ENCODE data around the gene SPA17. TPM values are rescaled to one million over a fixed set of nuclear protein-coding genes. Genes with fewer than 3 reads are reported as not detected.

Gene SPA17
- total and polyA plus RNA-seq, 2 of the 4 experiments (the other 2 are of a cell fraction), result 9.9 to 10.6 TPM

DNA sequence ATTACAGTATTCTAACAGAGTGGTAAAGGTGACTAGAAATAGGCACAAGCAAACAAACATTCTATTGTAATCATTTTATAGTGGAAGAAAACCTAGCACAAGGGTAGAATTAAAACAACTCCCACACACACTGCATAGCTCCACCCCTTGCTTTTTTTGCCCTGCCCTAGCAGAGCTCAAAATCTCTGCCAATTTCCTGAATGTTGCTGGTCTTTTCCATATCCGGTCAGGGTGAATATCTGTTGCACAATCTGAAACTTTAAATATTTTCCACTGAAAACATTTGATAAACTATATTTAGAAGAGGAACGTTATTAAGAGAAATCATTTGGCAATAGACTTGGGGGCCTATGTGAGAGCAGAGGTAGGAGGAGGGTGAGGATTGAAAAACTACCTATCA is 2.7 kb downstream of the SPA17 start:
- peak; percentile 48 for ATAC-seq (ENCODE audit: low read depth)
- no peak overlapping the region for H2AFZ ChIP-seq (replicated peaks; ENCODE audit: low read length, poor library complexity)

More for the DNA sequence above, 2.7 kb downstream of the SPA17 start:
- H2AK9ac ChIP-seq (replicated peaks; ENCODE audit: low read depth, low read length, poor library complexity), result no peak overlapping the region
- H3K4me1 ChIP-seq (ENCODE audit: control insufficient read depth, insufficient read depth, low read length), result peaks cover 9% of the 10 kb centered on the region
- peaks cover 10 to 20% of the 10 kb centered on the region in 2 experiments; a peak in 3 of 4 replicates for H3K79me1 ChIP-seq (ENCODE audit: low read depth in 1 of 2, low read length in 2 of 2)
- no TSS peak for BruUV-seq (replicated peaks)
- peak overlapping the region; percentile 76; the same call in 1 of the 2 replicates for H3K23ac ChIP-seq (ENCODE audit: low read depth, low read length)
- H2BK120ac ChIP-seq (ENCODE audit: low read depth, low read length), result peak overlapping the region; percentile 82
- H3K9me1 ChIP-seq (ENCODE audit: insufficient read depth, low read length), result peaks cover 4% of the 10 kb centered on the region; the same call in 1 of the 2 replicates
- H4K20me1 ChIP-seq (ENCODE audit: insufficient read depth, low read length), result no peaks in the 10 kb centered on the region
- WGBS, 2 experiments (ENCODE audit: extremely low coverage in 2 of 2, insufficient read length in 1 of 2), result no CpG with 5 or more reads among the region's 2 CpGs
- H3K14ac ChIP-seq (replicated peaks; ENCODE audit: low read depth, low read length), result peak overlapping the region; percentile 82; the same call in 1 of the 2 replicates
- H3K27ac ChIP-seq (ENCODE audit: insufficient read depth, low read length), result peak overlapping the region; percentile 56; the same call in 1 of the 2 replicates
- H3K27me3 ChIP-seq (ENCODE audit: control insufficient read depth, insufficient read depth, low read length), result no peaks in the 10 kb centered on the region
- H4K8ac ChIP-seq (ENCODE audit: low read depth in 2 of 2, low read length in 2 of 2), result peak overlapping the region in 1 of 2 experiments; percentile 94; a peak in 3 of 4 replicates
- H3K36me3 ChIP-seq (ENCODE audit: control insufficient read depth, insufficient read depth, low read length), result no peaks in the 10 kb centered on the region
- H2AK5ac ChIP-seq (ENCODE audit: low read depth, low read length), result no peak overlapping the region
- intact Hi-C loops (cut with micrococcal nuclease) (loop anchor here (5.0 to 10.0 kb wide), 2 partner anchors 41 to 68 kb away; no protein-coding TSS in a partner anchor), in situ Hi-C loops (cut with MboI; ENCODE audit: low sequenced_read_pairs) (no loop called here), dilution Hi-C loops (cut with HindIII; ENCODE audit: low sequenced_read_pairs, unreplicated experiment) (no loop called here)
- TF ChIP-seq CEBPB (IDR thresholded peaks at IDR 0.05; ENCODE audit: low read depth, low read length) (peak; percentile 96), CHD1 (IDR thresholded peaks at IDR 0.05; ENCODE audit: low read depth, low read length) (no peak)
- POLR2A ChIA-PET (ENCODE audit: unreplicated experiment), result no interaction called here
- CTCF ChIA-PET, result interaction anchor here (0.7 kb wide), 1 partner anchor 20 kb away, joined by 3 read pairs; no protein-coding TSS in a partner anchor
- H3K9ac ChIP-seq (ENCODE audit: low read depth, low read length), result no peak overlapping the region
- peak overlapping the region; percentile 77; the same call in 1 of the 3 replicates for H2BK15ac ChIP-seq (ENCODE audit: low read depth, low read length)
- peak overlapping the region; percentile 42 for H4K91ac ChIP-seq (ENCODE audit: insufficient read depth, low read depth, low read length)
- no peak overlapping the region for H3K4me3 ChIP-seq (ENCODE audit: insufficient read depth, low read depth, low read length)
- H3K4me2 ChIP-seq (ENCODE audit: low read depth, low read length), result peak overlapping the region; percentile 88; the same call in 1 of the 2 replicates
- H4K5ac ChIP-seq (ENCODE audit: low read depth, low read length), result peak overlapping the region; percentile 67; the same call in 1 of the 2 replicates
- peak overlapping the region; percentile 72; the same call in 1 of the 2 replicates for H3K4ac ChIP-seq (ENCODE audit: low read depth, low read length)
- H3K9me3 ChIP-seq (ENCODE audit: control insufficient read depth, insufficient read depth, low read length), result no peaks in the 10 kb centered on the region
- H2BK20ac ChIP-seq (ENCODE audit: low read depth, low read length), result peak overlapping the region; percentile 54; the same call in 1 of the 2 replicates
- peak; percentile 67 for DNase-seq
- H2BK5ac ChIP-seq (ENCODE audit: low read depth, low read length, poor library complexity, severe bottlenecking), result peak overlapping the region; percentile 95
- peak overlapping the region; percentile 72; the same call in 1 of the 2 replicates for H3K56ac ChIP-seq (ENCODE audit: extremely low read depth, insufficient read depth, low read length)
- peak overlapping the region; percentile 86; the same call in 1 of the 2 replicates for H3K18ac ChIP-seq (ENCODE audit: low read depth, low read length)
